Immature natural killer cell (primary cell): ENCODE measurements around the gene ENG. TPM values are rescaled to one million over a fixed set of nuclear protein-coding genes. Genes with fewer than 3 reads are reported as not detected.
"Not testable (repeated sequence)": the region's sequence is repeated elsewhere in the genome, so short reads cannot be mapped to it uniquely, and the experiment has no call there.

Experiments used
- DNase-seq, 3 donors: peaks; one replicate each; pipeline ENCODE4 v3.0.0; 2022; ENCODE audit warnings: mixed read lengths in 1 of 3
- H3K27ac Mint-ChIP-seq, 6 donors: one replicate each; pipeline ENCODE4 v1.8.0; 2020; ENCODE audit warnings: mixed read lengths in 6 of 6, mild to moderate bottlenecking in 5 of 6, inconsistent platforms in 4 of 6, moderate library complexity in 3 of 6
- H3K27me3 Mint-ChIP-seq, 3 donors: one replicate each; pipeline ENCODE4 v1.8.0; 2020 to 2021; ENCODE audit warnings: low read depth in 3 of 3, mild to moderate bottlenecking in 3 of 3, mixed read lengths in 3 of 3, moderate library complexity in 3 of 3, inconsistent platforms in 1 of 3
- H3K36me3 Mint-ChIP-seq, 3 donors: one replicate each; pipeline ENCODE4 v1.8.0; 2020; ENCODE audit warnings: mixed read lengths in 3 of 3, inconsistent platforms in 2 of 3, mild to moderate bottlenecking in 2 of 3
- H3K4me1 Mint-ChIP-seq, 2 donors: one replicate each; pipeline ENCODE4 v1.8.0; 2020; ENCODE audit warnings: inconsistent platforms in 2 of 2, mild to moderate bottlenecking in 2 of 2, mixed read lengths in 2 of 2, moderate library complexity in 1 of 2
- H3K4me3 Mint-ChIP-seq, 5 donors: one replicate each; pipeline ENCODE4 v1.8.0; 2020; ENCODE audit warnings: mild to moderate bottlenecking in 5 of 5, mixed read lengths in 5 of 5, inconsistent platforms in 3 of 5, moderate library complexity in 3 of 5
- H3K9me3 Mint-ChIP-seq, 6 donors: one replicate each; pipeline ENCODE4 v1.8.0; 2020; ENCODE audit warnings: mild to moderate bottlenecking in 6 of 6, mixed read lengths in 6 of 6, inconsistent platforms in 4 of 6, moderate library complexity in 3 of 6
- polyA plus RNA-seq, 3 donors: library from polyadenylated mRNA; unstranded; fragments of 300-500 nt; fragmentation: Illumina TruSeq; gene quantifications; one replicate each; pipeline ENCODE4 v1.2.3, GENCODE V29; 2021

Gene ENG
- polyA plus RNA-seq, 3 donors from 2014 or later: 7.2 to 12.1 (median 8.6) TPM

- no peaks in the 10 kb centered on the region for H3K9me3 Mint-ChIP-seq
- peaks cover 10 to 13% of the 10 kb centered on the region in 2 donors for H3K4me1 Mint-ChIP-seq
- no peak for DNase-seq
- H3K27me3 Mint-ChIP-seq: peaks cover 2 to 5% (median 2%) of the 10 kb centered on the region in 3 donors
- no peak overlapping the region for H3K27ac Mint-ChIP-seq
- peaks cover 0 to 15% (median 3%) of the 10 kb centered on the region in 3 donors for H3K36me3 Mint-ChIP-seq
- no peak overlapping the region for H3K4me3 Mint-ChIP-seq
Measured at GRCh38 chr9:127876026-127876763, 21.7 kb upstream of the ENG start.

- Mint-ChIP-seq H3K4me1 (peaks cover 10 to 13% of the 10 kb centered on the region in 2 donors), H3K27me3 (peaks cover 2 to 5% (median 3%) of the 10 kb centered on the region in 3 donors), H3K4me3 (no peak overlapping the region), H3K9me3 (no peaks in the 10 kb centered on the region), H3K27ac (no peak overlapping the region), H3K36me3 (peaks cover 0 to 15% (median 3%) of the 10 kb centered on the region in 3 donors)
- no peak for DNase-seq
Measured at GRCh38 chr9:127875306-127875966, 21.0 kb upstream of the ENG start.

GRCh38 chr9:127874301-127875221 lies 20.1 kb upstream of the ENG start:
- peaks cover 13 to 15% of the 10 kb centered on the region in 2 donors for H3K4me1 Mint-ChIP-seq
- H3K9me3 Mint-ChIP-seq: no peaks in the 10 kb centered on the region
- H3K4me3 Mint-ChIP-seq: no peak overlapping the region
- H3K36me3 Mint-ChIP-seq: peaks cover 0 to 15% (median 3%) of the 10 kb centered on the region in 3 donors
- H3K27me3 Mint-ChIP-seq: peaks cover 2 to 5% (median 4%) of the 10 kb centered on the region in 3 donors
- no peak overlapping the region for H3K27ac Mint-ChIP-seq
- no peak for DNase-seq

GRCh38 chr9:127873886-127874285 lies 19.4 kb upstream of the ENG start:
- Mint-ChIP-seq H3K4me1 (peaks cover 12 to 15% of the 10 kb centered on the region in 2 donors), H3K27ac (no peak overlapping the region), H3K27me3 (peaks cover under 1 to 4% (median 3%) of the 10 kb centered on the region in 3 donors), H3K36me3 (peaks cover 0 to 15% (median 3%) of the 10 kb centered on the region in 3 donors), H3K9me3 (no peaks in the 10 kb centered on the region), H3K4me3 (no peak overlapping the region)
- no peak for DNase-seq

GRCh38 chr9:127873223-127873691 lies 18.8 kb upstream of the ENG start:
- Mint-ChIP-seq H3K4me3 (no peak overlapping the region), H3K4me1 (peaks cover 6 to 14% of the 10 kb centered on the region in 2 donors), H3K36me3 (peaks cover 0 to 15% (median 5%) of the 10 kb centered on the region in 3 donors), H3K27me3 (peaks cover 0 to 4% (median 3%) of the 10 kb centered on the region in 3 donors), H3K27ac (no peak overlapping the region), H3K9me3 (no peaks in the 10 kb centered on the region)
- no peak for DNase-seq

- Mint-ChIP-seq H3K36me3 (peaks cover 0 to 13% (median 5%) of the 10 kb centered on the region in 3 donors), H3K9me3 (no peaks in the 10 kb centered on the region), H3K4me3 (no peak overlapping the region), H3K27me3 (peaks cover 0 to 4% (median 3%) of the 10 kb centered on the region in 3 donors), H3K27ac (peak overlapping the region in 1 of 6 donors; percentile 74), H3K4me1 (peaks cover 0 to 12% of the 10 kb centered on the region in 2 donors)
- no peak for DNase-seq
Measured at GRCh38 chr9:127872369-127873222, 18.1 kb upstream of the ENG start.

- Mint-ChIP-seq H3K4me3 (no peak overlapping the region), H3K9me3 (no peaks in the 10 kb centered on the region), H3K36me3 (peaks cover 0 to 13% (median 5%) of the 10 kb centered on the region in 3 donors), H3K27me3 (peaks cover 0 to 4% (median 0%) of the 10 kb centered on the region in 3 donors), H3K27ac (peak overlapping the region in 1 of 6 donors; percentile 40), H3K4me1 (peaks cover under 1 to 6% of the 10 kb centered on the region in 2 donors)
- DNase-seq: no peak
Measured at GRCh38 chr9:127871531-127871930, 17.1 kb upstream of the ENG start.

GRCh38 chr9:127870887-127871286 lies 16.4 kb upstream of the ENG start:
- Mint-ChIP-seq H3K4me3 (no peak overlapping the region), H3K36me3 (peaks cover 0 to 13% (median 5%) of the 10 kb centered on the region in 3 donors), H3K9me3 (no peaks in the 10 kb centered on the region), H3K27me3 (peaks cover 0 to 4% (median 0%) of the 10 kb centered on the region in 3 donors), H3K4me1 (peaks cover 7 to 10% of the 10 kb centered on the region in 2 donors), H3K27ac (no peak overlapping the region)
- no peak for DNase-seq

- not testable (repeated sequence) for H3K27ac Mint-ChIP-seq, DNase-seq, H3K4me3 Mint-ChIP-seq, H3K27me3 Mint-ChIP-seq, H3K9me3 Mint-ChIP-seq
- Mint-ChIP-seq H3K36me3 (peaks cover 0 to 13% (median 9%) of the 10 kb centered on the region in 3 donors), H3K4me1 (peaks cover 14 to 18% of the 10 kb centered on the region in 2 donors)
Measured at GRCh38 chr9:127870153-127870491, 15.7 kb upstream of the ENG start.

- peak; percentile 81 to 82 (median 82) for DNase-seq
- Mint-ChIP-seq H3K9me3 (no peaks in the 10 kb centered on the region), H3K4me3 (no peak overlapping the region), H3K36me3 (peaks cover 0 to 13% (median 9%) of the 10 kb centered on the region in 3 donors), H3K27me3 (peaks cover 0 to 6% (median 0%) of the 10 kb centered on the region in 3 donors), H3K27ac (peak overlapping the region in 5 of 6 donors; percentile 34 to 63 (median 36)), H3K4me1 (peaks cover 20 to 24% of the 10 kb centered on the region in 2 donors)
Measured at GRCh38 chr9:127869310-127870152, 15.1 kb upstream of the ENG start.

GRCh38 chr9:127868278-127868902 lies 13.9 kb upstream of the ENG start:
- Mint-ChIP-seq H3K9me3 (no peaks in the 10 kb centered on the region), H3K27ac (peak overlapping the region in 4 of 6 donors; percentile 6 to 47 (median 36)), H3K36me3 (peaks cover 0 to 13% (median 9%) of the 10 kb centered on the region in 3 donors), H3K4me1 (peaks cover 20 to 25% of the 10 kb centered on the region in 2 donors), H3K27me3 (peaks cover 0 to 6% (median 0%) of the 10 kb centered on the region in 3 donors), H3K4me3 (no peak overlapping the region)
- DNase-seq: no peak
